ENCODE measurements around the gene GYG2. TPM values are rescaled to one million over a fixed set of nuclear protein-coding genes. Genes with fewer than 3 reads are reported as not detected.

GYG2 gene
- total and polyA plus RNA-seq, 2 of the 13 experiments (the other 11 are each of a cell fraction or from before 2014, with no cell fraction given): 20.0 to 24.3 TPM

GRCh38 chrX:2878563-2878962, 49.8 kb downstream of the GYG2 start:
- ChIA-PET POLR2A (no interaction called here), CTCF (ENCODE audit: low intra/inter-chr PET ratio, low total read pairs) (no interaction called here)
- H3K79me2 ChIP-seq (ENCODE audit: insufficient read depth, low read length): no peaks in the 10 kb centered on the region
- DNase-seq (ENCODE audit: low spot score): no peak
- H3K27me3 ChIP-seq (ENCODE audit: control insufficient read depth in 1 of 2, insufficient read depth in 2 of 2, low read length in 2 of 2): no peaks in the 10 kb centered on the region
- intact Hi-C loops (cut with micrococcal nuclease; ENCODE audit: unreplicated experiment) (loop anchor here (5.0 kb wide), 1 partner anchor 759 kb away; no protein-coding TSS in a partner anchor), in situ Hi-C loops (cut with HindIII; ENCODE audit: extremely low pct_ligation_motif_present, low pct_unique_long_range_greater_than_20kb) (no loop called here)
- no peak for ATAC-seq
- no peaks in the 10 kb centered on the region for H3K9me3 ChIP-seq (ENCODE audit: low read length)
- no peaks in the 10 kb centered on the region for H3K4me1 ChIP-seq (ENCODE audit: insufficient read depth, low read length)
- no peak overlapping the region for H3K4me3 ChIP-seq (replicated peaks in 1 of 3; ENCODE audit: insufficient read depth in 1 of 3, low read depth in 2 of 3, low read length in 3 of 3)
- 71% methylated on average over 1 of the region's 2 CpGs for WGBS (ENCODE audit: low lambda C conversion rate)
- H3K27ac ChIP-seq (ENCODE audit: extremely low read length, insufficient read depth, low read length): no peak overlapping the region
- no TSS peak for BruUV-seq (replicated peaks)
- 0 out of 5 replicates have a peak, but pooled peaks cover 0 to 1% of the 10 kb centered on the region in 2 experiments for H3K36me3 ChIP-seq (replicated peaks in 1 of 2; ENCODE audit: control insufficient read depth in 1 of 2, insufficient read depth in 2 of 2, low read length in 2 of 2)
- H2AFZ ChIP-seq (ENCODE audit: low read length): no peak overlapping the region
- no peak overlapping the region for H3K4me2 ChIP-seq (ENCODE audit: low read depth, low read length)
- no peak for FAIRE-seq
- no peak overlapping the region for H3K9ac ChIP-seq (ENCODE audit: insufficient read depth, low read depth, low read length)
- no peaks in the 10 kb centered on the region for H4K20me1 ChIP-seq (ENCODE audit: insufficient read depth, low read length)
- TF ChIP-seq ZNF460 (CRISPR knock-in tag; IDR thresholded peaks at IDR 0.05; ENCODE audit: borderline replicate concordance) (no peak), ZNF567 (CRISPR knock-in tag; IDR thresholded peaks at IDR 0.05; ENCODE audit: borderline replicate concordance) (no peak), SNRNP70 (IDR thresholded peaks at IDR 0.05; ENCODE audit: low read depth, low read length) (no peak), THRA (CRISPR knock-in tag; IDR thresholded peaks at IDR 0.05; ENCODE audit: borderline replicate concordance) (no peak), ZNF883 (CRISPR knock-in tag; IDR thresholded peaks at IDR 0.05; ENCODE audit: not compliant biosample characterization) (no peak), E2F2 (CRISPR knock-in tag; IDR thresholded peaks at IDR 0.05; ENCODE audit: borderline replicate concordance) (no peak), TARDBP (CRISPR knock-in tag; IDR thresholded peaks at IDR 0.05) (no peak), PBX3 (CRISPR knock-in tag; IDR thresholded peaks at IDR 0.05; ENCODE audit: borderline replicate concordance) (no peak), PHB2 (IDR thresholded peaks at IDR 0.05; ENCODE audit: partially characterized antibody) (no peak), ZMAT3 (CRISPR knock-in tag; conservative IDR thresholded peaks at IDR 0.05) (no peak), NBN (conservative IDR thresholded peaks at IDR 0.05) (no peak), KAT7 (CRISPR knock-in tag; IDR thresholded peaks at IDR 0.05; ENCODE audit: borderline replicate concordance) (no peak), AFF4 (CRISPR knock-in tag; IDR thresholded peaks at IDR 0.05) (no peak), ZNF326 (CRISPR knock-in tag; IDR thresholded peaks at IDR 0.05; ENCODE audit: borderline replicate concordance) (no peak), ZNF275 (CRISPR knock-in tag; IDR thresholded peaks at IDR 0.05; ENCODE audit: borderline replicate concordance) (no peak)
